Loucy (cell line): ENCODE measurements around the gene OR4F6.

Source experiments
- H2AFZ ChIP-seq: fragments of 200-600 bp; sonication (generic); 2 replicates; pipeline ENCODE4 v1.6.0; 2016; ENCODE audit warnings: antibody characterized with exemption, mild to moderate bottlenecking, low read length, moderate library complexity
- H3F3A ChIP-seq: fragments of 200-600 bp; 2 replicates; pipeline ENCODE4 v1.6.0; 2016; ENCODE audit warnings: antibody characterized with exemption, low read depth, mild to moderate bottlenecking
- H3K27me3 ChIP-seq: fragments of 200-600 bp; sonication (generic); 2 replicates; pipeline ENCODE4 v1.6.1; 2014; ENCODE audit warnings: low read length, mild to moderate bottlenecking; ENCODE audit not compliant: insufficient read depth, poor library complexity, severe bottlenecking
- H3K36me3 ChIP-seq: fragments of 200-600 bp; sonication (generic); 2 replicates; pipeline ENCODE4 v1.6.1; 2016; ENCODE audit warnings: low read length; ENCODE audit not compliant: insufficient read depth
- H3K4me1 ChIP-seq: fragments of 200-600 bp; sonication (generic); 2 replicates; pipeline ENCODE4 v1.5.1; 2014; ENCODE audit warnings: low read length, mild to moderate bottlenecking; ENCODE audit not compliant: insufficient read depth, poor library complexity, severe bottlenecking
- H3K4me2 ChIP-seq: fragments of 200-600 bp; sonication (generic); 2 replicates; pipeline ENCODE4 v1.6.0; 2014; ENCODE audit warnings: antibody characterized with exemption, low read length, low read depth, mild to moderate bottlenecking; ENCODE audit not compliant: poor library complexity, severe bottlenecking
- H3K4me3 ChIP-seq: fragments of 200-600 bp; sonication (generic); 2 replicates; pipeline ENCODE4 v1.5.1; 2014; ENCODE audit warnings: low read length, mild to moderate bottlenecking, mixed read lengths; ENCODE audit not compliant: poor library complexity, severe bottlenecking
- H3K79me2 ChIP-seq: fragments of 200-600 bp; sonication (generic); 2 replicates; pipeline ENCODE4 v1.6.1; 2014; ENCODE audit warnings: low read length; ENCODE audit not compliant: insufficient read depth
- H3K9ac ChIP-seq: fragments of 200-600 bp; sonication (generic); 2 replicates; pipeline ENCODE4 v1.6.0; 2014; ENCODE audit warnings: mild to moderate bottlenecking, low read depth, low read length, moderate library complexity; ENCODE audit not compliant: poor library complexity, severe bottlenecking
- H3K9me2 ChIP-seq: fragments of 200-600 bp; sonication (generic); replicated peaks from 2 replicates; pipeline ENCODE4 v1.6.1; 2016; ENCODE audit warnings: low read depth, low read length, mixed read lengths
- H3K9me3 ChIP-seq: fragments of 200-600 bp; sonication (generic); 2 replicates; pipeline ENCODE4 v1.6.1; 2014; ENCODE audit warnings: mild to moderate bottlenecking, antibody characterized with exemption, low read length, low read depth; ENCODE audit not compliant: insufficient read depth
- H4K20me1 ChIP-seq: fragments of 200-600 bp; sonication (generic); 2 replicates; pipeline ENCODE4 v1.6.0; 2014; ENCODE audit warnings: antibody characterized with exemption, low read length, mild to moderate bottlenecking; ENCODE audit not compliant: insufficient read depth, poor library complexity, severe bottlenecking
- CTCF ChIP-seq: fragments of 200-600 bp; sonication (generic); conservative IDR thresholded peaks from 2 replicates; pipeline ENCODE4 v1.5.1; 2014; ENCODE audit warnings: mild to moderate bottlenecking, antibody characterized with exemption, low read length
- EZH2phosphoT487 ChIP-seq: fragments of 200-600 bp; IDR thresholded peaks from 2 replicates; pipeline ENCODE4 v1.6.1; 2018; ENCODE audit warnings: antibody characterized with exemption, mild to moderate bottlenecking, moderate library complexity, borderline replicate concordance

The OR4F6 gene

GRCh38 chr15:101810456-101810855 is 7.1 kb downstream of the OR4F6 start:
- H2AFZ ChIP-seq, result no peak overlapping the region
- TF ChIP-seq CTCF (no peak), EZH2phosphoT487 (no peak)
- no peak overlapping the region for H3K4me2 ChIP-seq
- H4K20me1 ChIP-seq, result no peaks in the 10 kb centered on the region
- no peak overlapping the region for H3K9ac ChIP-seq
- H3K27me3 ChIP-seq, result no peaks in the 10 kb centered on the region
- no peaks in the 10 kb centered on the region for H3K4me1 ChIP-seq
- no peaks in the 10 kb centered on the region; the same call in 1 of the 2 replicates for H3K9me3 ChIP-seq
- H3K79me2 ChIP-seq, result no peaks in the 10 kb centered on the region
- H3F3A ChIP-seq, result no peaks in the 10 kb centered on the region
- H3K4me3 ChIP-seq, result no peak overlapping the region
- H3K36me3 ChIP-seq, result no peaks in the 10 kb centered on the region
- no peaks in the 10 kb centered on the region for H3K9me2 ChIP-seq

- Histone ChIP-seq H3K9me3 (no peaks in the 10 kb centered on the region; the same call in 1 of the 2 replicates), H2AFZ (no peak overlapping the region), H3K9ac (no peak overlapping the region), H3K4me3 (no peak overlapping the region), H3K4me2 (no peak overlapping the region), H3K36me3 (no peaks in the 10 kb centered on the region), H4K20me1 (no peaks in the 10 kb centered on the region), H3F3A (no peaks in the 10 kb centered on the region), H3K79me2 (no peaks in the 10 kb centered on the region), H3K9me2 (no peaks in the 10 kb centered on the region), H3K27me3 (no peaks in the 10 kb centered on the region), H3K4me1 (no peaks in the 10 kb centered on the region)
- TF ChIP-seq EZH2phosphoT487, result no peak
- no peak for TF ChIP-seq CTCF
Observed at GRCh38 chr15:101810876-101811275, 7.6 kb downstream of the OR4F6 start.

GRCh38 chr15:101811902-101812301 is 8.6 kb downstream of the OR4F6 start, which contains the start of gene OR4F15:
Gene OR4F15 (plus strand): TSS chr15:101812202. CDS start chr15:101818187, 5,985 bp downstream.
- no peak for TF ChIP-seq CTCF
- TF ChIP-seq EZH2phosphoT487, result no peak
- no peaks in the 10 kb centered on the region for H4K20me1 ChIP-seq
- no peaks in the 10 kb centered on the region for H3K4me1 ChIP-seq
- H3K79me2 ChIP-seq, result no peaks in the 10 kb centered on the region
- H2AFZ ChIP-seq, result no peak within 1 kb of the TSS
- H3K9ac ChIP-seq, result no peak within 1 kb of the TSS
- no peak within 1 kb of the TSS for H3K4me3 ChIP-seq
- H3K36me3 ChIP-seq, result no peaks in the 10 kb centered on the region
- no peak within 1 kb of the TSS for H3K4me2 ChIP-seq
- H3K9me2 ChIP-seq, result no peaks in the 10 kb centered on the region
- no peaks in the 10 kb centered on the region; the same call in 1 of the 2 replicates for H3K9me3 ChIP-seq
- H3F3A ChIP-seq, result no peaks in the 10 kb centered on the region
- H3K27me3 ChIP-seq, result no peaks in the 10 kb centered on the region
